IMR-90 (cell line): ENCODE results near the gene CNOT3. TPM values are rescaled to one million over a fixed set of nuclear protein-coding genes. Genes with fewer than 3 reads are reported as not detected.
"Not testable (repeated sequence)": the region's sequence is repeated elsewhere in the genome, so short reads cannot be mapped to it uniquely, and the experiment has no call there.

Source experiments
- ATAC-seq: fragments of 200-7000 bp; cut with Tn5 transposase; 2 replicates; pipeline ENCODE4 v1.9.1; 2020; ENCODE audit warnings: low read depth, mild to moderate bottlenecking, moderate library complexity
- BruUV-seq: library from RNA; stranded (reverse); fragments of 400-500 nt; replicated peaks from 2 replicates; lab custom pipeline; 2021; lab: Mats Ljungman, UMichigan
- CTCF ChIA-PET: fragments of 300-600 bp; formaldehyde crosslinking; extraction: SDS; loops from one replicate; lab custom pipeline; 2021; ENCODE audit warnings: antibody characterized with exemption; lab: Yijun Ruan, JAX
- POLR2A ChIA-PET: fragments of 300-600 bp; sonication (Branson Sonifier 250); formaldehyde crosslinking; loops from one replicate; lab custom pipeline; 2022; ENCODE audit warnings: antibody characterized with exemption; ENCODE audit not compliant: unreplicated experiment; lab: Charles Lee
- DNase-seq: peaks from one replicate; pipeline ENCODE4 v3.0.0; 2013
- H2AFZ ChIP-seq: replicated peaks from 2 replicates; pipeline ENCODE3; 2013; ENCODE audit warnings: low read length, mild to moderate bottlenecking; ENCODE audit not compliant: poor library complexity
- H2AK5ac ChIP-seq: 2 replicates; pipeline ENCODE4 v1.6.1; 2013; ENCODE audit warnings: low read depth, low read length, inconsistent platforms
- H2AK9ac ChIP-seq: replicated peaks from 2 replicates; pipeline ENCODE3; 2013; ENCODE audit warnings: mild to moderate bottlenecking, low read depth, low read length, moderate library complexity; ENCODE audit not compliant: poor library complexity
- H2BK120ac ChIP-seq: 2 replicates; pipeline ENCODE4 v1.6.1; 2013; ENCODE audit warnings: low read depth, low read length, inconsistent platforms
- H2BK15ac ChIP-seq: 3 replicates; pipeline ENCODE4 v1.6.1; 2013; ENCODE audit warnings: low read depth, low read length, inconsistent platforms
- H2BK20ac ChIP-seq: 2 replicates; pipeline ENCODE4 v1.6.1; 2013; ENCODE audit warnings: low read depth, mild to moderate bottlenecking, inconsistent platforms, low read length, moderate library complexity
- H2BK5ac ChIP-seq: 2 replicates; pipeline ENCODE4 v1.6.1; 2013; ENCODE audit warnings: mild to moderate bottlenecking, low read depth, low read length, inconsistent platforms; ENCODE audit not compliant: poor library complexity, severe bottlenecking
- H3K14ac ChIP-seq: replicated peaks from 2 replicates; pipeline ENCODE4 v1.6.1; 2013; ENCODE audit warnings: low read depth, low read length, inconsistent platforms
- H3K18ac ChIP-seq: 2 replicates; pipeline ENCODE4 v1.6.1; 2013; ENCODE audit warnings: low read depth, low read length, control low read depth
- H3K23ac ChIP-seq: 2 replicates; pipeline ENCODE4 v1.6.1; 2013; ENCODE audit warnings: low read depth, low read length, inconsistent platforms
- H3K27ac ChIP-seq: 2 replicates; pipeline ENCODE4 v1.5.1; 2013; ENCODE audit warnings: mild to moderate bottlenecking, control low read depth, low read length; ENCODE audit not compliant: insufficient read depth
- H3K27me3 ChIP-seq: 2 replicates; pipeline ENCODE4 v1.6.1; 2013; ENCODE audit warnings: low read length; ENCODE audit not compliant: control insufficient read depth, insufficient read depth
- H3K36me3 ChIP-seq: 2 replicates; pipeline ENCODE4 v1.6.1; 2013; ENCODE audit warnings: low read length, mixed read lengths; ENCODE audit not compliant: control insufficient read depth, insufficient read depth
- H3K4ac ChIP-seq: 2 replicates; pipeline ENCODE4 v1.6.1; 2013; ENCODE audit warnings: low read depth, low read length, inconsistent platforms
- H3K4me1 ChIP-seq: 2 replicates; pipeline ENCODE4 v1.6.1; 2013; ENCODE audit warnings: low read length, mixed read lengths; ENCODE audit not compliant: control insufficient read depth, insufficient read depth
- H3K4me2 ChIP-seq: 2 replicates; pipeline ENCODE4 v1.6.1; 2013; ENCODE audit warnings: low read depth, mild to moderate bottlenecking, control low read depth, low read length, moderate library complexity
- H3K4me3 ChIP-seq: 2 replicates; pipeline ENCODE4 v1.5.1; 2013; ENCODE audit warnings: low read depth, mild to moderate bottlenecking, control low read depth, low read length, moderate library complexity; ENCODE audit not compliant: insufficient read depth
- H3K56ac ChIP-seq: 2 replicates; pipeline ENCODE4 v1.6.1; 2013; ENCODE audit warnings: low read length, inconsistent platforms; ENCODE audit not compliant: insufficient read depth; ENCODE audit errors: extremely low read depth
- H3K79me1 ChIP-seq, 2 experiments: 2 replicates each; pipeline ENCODE4 v1.6.1; 2013; ENCODE audit warnings: low read length in 2 of 2, inconsistent platforms in 1 of 2, low read depth in 1 of 2
- H3K9ac ChIP-seq: 2 replicates; pipeline ENCODE4 v1.6.1; 2013; ENCODE audit warnings: low read depth, low read length, control low read depth
- H3K9me1 ChIP-seq: 2 replicates; pipeline ENCODE4 v1.6.1; 2013; ENCODE audit warnings: low read length, inconsistent platforms; ENCODE audit not compliant: insufficient read depth
- H3K9me3 ChIP-seq: 2 replicates; pipeline ENCODE4 v1.6.1; 2013; ENCODE audit warnings: low read length; ENCODE audit not compliant: control insufficient read depth, insufficient read depth
- H4K20me1 ChIP-seq: 2 replicates; pipeline ENCODE4 v1.6.1; 2013; ENCODE audit warnings: low read length, inconsistent platforms; ENCODE audit not compliant: insufficient read depth
- H4K5ac ChIP-seq: 2 replicates; pipeline ENCODE4 v1.6.1; 2013; ENCODE audit warnings: mild to moderate bottlenecking, low read depth, low read length, control low read depth
- H4K8ac ChIP-seq, 2 experiments: 2 replicates each; pipeline ENCODE4 v1.6.1; 2013; ENCODE audit warnings: low read depth in 2 of 2, low read length in 2 of 2, control low read depth in 1 of 2, inconsistent platforms in 1 of 2
- H4K91ac ChIP-seq: 2 replicates; pipeline ENCODE4 v1.6.1; 2013; ENCODE audit warnings: low read depth, low read length, inconsistent platforms; ENCODE audit not compliant: insufficient read depth
- WGBS, 2 experiments: methylation state at CpG; one replicate each; pipeline versions ENCODE4 v1.1.5 to v1.1.7; 2013; ENCODE audit warnings: missing lambda C conversion rate in 2 of 2; ENCODE audit not compliant: insufficient read length in 1 of 2; ENCODE audit errors: extremely low coverage in 2 of 2; 5-methylcytosine and 5-hydroxymethylcytosine counted together
- dilution Hi-C: fragments of 300-500 bp; cut with HindIII; formaldehyde crosslinking; loops from one replicate; pipeline ENCODE4 v1.14.3; 2018; ENCODE audit warnings: low sequenced_read_pairs; ENCODE audit not compliant: unreplicated experiment
- in situ Hi-C: fragments of 300-500 bp; cut with MboI; formaldehyde crosslinking; loops from 3 replicates; pipeline ENCODE4 v1.14.3; 2019; ENCODE audit warnings: low sequenced_read_pairs, inconsistent platforms, mixed read lengths
- intact Hi-C: fragments of 100-400 bp; cut with micrococcal nuclease; formaldehyde crosslinking; loops from 2 replicates; pipeline ENCODE4 v1.10.0; 2022
- polyA plus RNA-seq, 3 experiments: library from polyadenylated mRNA; depleted of rRNA; stranded (reverse); fragments of >200 nt; gene quantifications; 2 replicates each; pipeline ENCODE4 v1.2.3, GENCODE V29; 2012; ENCODE audit warnings: low replicate concordance in 1 of 3
- total RNA-seq: library from RNA; depleted of rRNA; stranded (reverse); fragments of >200 nt; gene quantifications from 2 replicates; pipeline ENCODE4 v1.2.3, GENCODE V29; 2012

Gene CNOT3
- total and polyA plus RNA-seq, 2 of the 4 experiments (the other 2 are of a cell fraction), result 5.4 to 26.7 TPM

DNA sequence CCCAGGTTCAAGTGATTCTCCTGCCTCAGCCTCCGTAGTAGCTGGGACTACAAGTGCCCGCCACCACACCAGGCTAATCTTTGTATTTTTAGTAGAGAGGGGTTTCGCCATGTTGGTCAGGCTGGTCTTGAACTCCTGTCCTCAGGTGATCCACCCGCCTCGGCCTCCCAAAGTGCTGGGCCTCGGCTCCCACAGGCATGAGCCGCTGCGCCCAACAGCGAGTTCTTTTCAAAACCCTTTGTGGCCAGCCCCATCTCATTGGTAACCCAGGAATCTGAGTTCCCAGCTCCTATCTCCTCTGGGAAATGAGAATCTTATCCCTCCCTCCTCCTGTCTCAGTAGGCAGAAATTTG lies 37.7 kb upstream of the CNOT3 start:
- BruUV-seq, H3K4me3 ChIP-seq, H3K27ac ChIP-seq, H2BK5ac ChIP-seq, H3K9me3 ChIP-seq, H3K14ac ChIP-seq, H3K4me1 ChIP-seq, H3K36me3 ChIP-seq, H4K5ac ChIP-seq, H3K23ac ChIP-seq, H2BK15ac ChIP-seq, DNase-seq, H3K4ac ChIP-seq, H4K20me1 ChIP-seq, H4K91ac ChIP-seq, dilution Hi-C loops, H3K18ac ChIP-seq, H2AK5ac ChIP-seq, H2AFZ ChIP-seq, H3K56ac ChIP-seq, H3K27me3 ChIP-seq, H2AK9ac ChIP-seq, POLR2A ChIA-PET, H4K8ac ChIP-seq, H3K9ac ChIP-seq, ATAC-seq, H3K9me1 ChIP-seq, H2BK120ac ChIP-seq, H3K4me2 ChIP-seq, H2BK20ac ChIP-seq: not testable (repeated sequence)
- CTCF ChIA-PET, result interaction anchor here (0.7 kb wide), 1 partner anchor 129 kb away, joined by 3 read pairs; no protein-coding TSS in a partner anchor
- intact Hi-C loops (loop anchor here (5.0 to 10.0 kb wide), 3 partner anchors 235 to 765 kb away; partner anchors contain the start of genes MYADM and ZNF845), in situ Hi-C loops (loop anchor here (25.0 kb wide), 1 partner anchor 362 kb away; the partner anchor contains the start of genes CDC42EP5 and LENG9)
- WGBS, 2 experiments, result 60% methylated on average over 2 of the region's 9 CpGs; no CpG with 5 or more reads in 1 of the 2 experiments
- H3K79me1 ChIP-seq, result peaks cover 4 to 15% of the 10 kb centered on the region in 2 experiments
